Stimulated activated CD4-positive, alpha-beta T cell treated with anti-CD3 and anti-CD28 coated beads, Interleukin-12 subunit alpha, Interleukin-12 subunit beta, amount 100 ng/mL, for 4 hours (primary cell): ENCODE measurements around the gene NUBP2.

Experiments
- DNase-seq: peaks from one replicate; pipeline ENCODE4 v3.0.0-alpha.2; 2020

NUBP2 gene

DNA sequence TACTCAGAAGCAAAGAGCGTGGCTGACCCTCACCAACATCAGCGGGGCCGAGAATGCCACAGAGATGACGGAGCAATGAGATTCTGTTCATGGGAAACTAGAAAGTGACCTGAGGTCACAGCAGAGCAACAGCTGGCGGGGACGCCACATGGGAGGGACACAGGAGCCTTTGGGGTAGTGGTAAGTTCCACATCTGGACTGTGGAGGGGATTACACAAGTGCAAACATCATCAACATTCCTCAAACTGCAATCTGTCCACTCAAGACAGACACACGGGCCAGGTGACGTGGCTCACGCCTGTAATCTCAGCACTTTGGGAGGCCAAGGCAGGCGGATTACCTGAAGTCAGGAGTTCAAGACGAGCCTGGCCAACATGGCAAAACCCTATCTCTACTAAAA lies 32.7 kb downstream of the NUBP2 start:
- no peak for DNase-seq

DNA sequence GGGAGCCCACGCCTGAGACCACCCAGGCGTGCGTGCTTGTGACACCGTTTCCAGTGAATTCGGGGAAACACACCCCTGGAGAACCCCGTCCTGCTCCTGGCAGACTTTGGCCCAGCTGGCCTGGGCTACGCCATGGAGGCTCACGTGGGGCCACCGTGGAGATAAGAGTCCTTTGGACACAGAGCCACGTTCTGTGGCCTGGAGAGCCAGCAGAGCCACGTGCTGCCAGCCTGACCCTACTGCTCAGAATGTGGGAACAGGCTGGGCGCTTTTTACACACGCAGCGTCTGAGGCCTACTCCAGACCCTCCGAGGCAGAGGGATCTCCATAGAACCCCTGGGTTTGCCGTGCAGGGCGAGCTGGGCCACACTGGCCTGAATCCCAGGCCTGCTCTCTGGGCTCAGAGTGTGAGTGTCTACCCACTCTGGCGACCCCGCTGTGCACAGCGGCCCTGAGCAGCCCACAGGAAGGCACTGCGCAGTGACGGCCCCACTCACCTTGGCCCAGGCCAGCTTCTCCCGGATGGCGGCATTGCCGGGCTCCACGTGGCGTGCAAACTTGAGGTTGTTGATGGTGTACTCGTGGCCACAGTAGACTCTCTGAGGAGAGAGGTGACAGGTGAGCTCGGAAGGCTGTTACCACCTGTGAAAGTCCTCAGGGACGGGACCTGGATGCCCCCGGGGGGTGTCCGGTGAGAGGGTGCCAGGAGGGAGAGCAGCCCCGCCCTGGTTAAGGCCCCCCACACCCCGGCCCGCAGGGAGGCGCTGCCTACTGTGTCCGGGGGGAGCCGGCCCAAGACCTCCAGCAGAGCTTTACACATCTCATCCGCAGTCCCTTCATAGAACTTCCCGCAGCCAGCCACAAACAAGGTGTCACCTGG lies 33.9 kb downstream of the NUBP2 start:
- no peak for DNase-seq

GRCh38 chr16:1817276-1817589 lies 34.5 kb downstream of the NUBP2 start:
- no peak for DNase-seq

DNA sequence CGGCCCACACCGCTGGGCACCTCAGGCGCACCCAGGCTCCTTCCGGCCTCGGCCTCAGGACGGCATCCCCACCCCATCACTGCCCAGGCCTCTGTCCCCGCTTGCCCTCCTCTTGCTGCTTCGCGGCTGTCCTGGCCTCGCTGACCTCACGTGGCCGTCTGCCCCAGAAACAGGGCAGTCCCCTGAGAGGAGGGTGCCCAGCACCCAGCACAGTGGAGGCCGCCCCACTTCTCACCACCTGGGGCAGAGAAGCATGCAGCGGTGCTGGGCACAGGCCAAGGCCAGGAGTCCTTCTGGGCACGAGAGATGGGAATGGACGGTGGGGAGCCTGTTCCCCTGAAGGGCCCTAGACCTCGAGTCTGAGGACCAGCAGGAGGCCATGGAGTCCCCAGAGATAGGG lies 35.0 kb downstream of the NUBP2 start:
- DNase-seq = no peak

GRCh38 chr16:1818204-1818872 lies 35.6 kb downstream of the NUBP2 start:
- DNase-seq = no peak

- no peak for DNase-seq
Measured at GRCh38 chr16:1818873-1819525, 36.2 kb downstream of the NUBP2 start.

DNA sequence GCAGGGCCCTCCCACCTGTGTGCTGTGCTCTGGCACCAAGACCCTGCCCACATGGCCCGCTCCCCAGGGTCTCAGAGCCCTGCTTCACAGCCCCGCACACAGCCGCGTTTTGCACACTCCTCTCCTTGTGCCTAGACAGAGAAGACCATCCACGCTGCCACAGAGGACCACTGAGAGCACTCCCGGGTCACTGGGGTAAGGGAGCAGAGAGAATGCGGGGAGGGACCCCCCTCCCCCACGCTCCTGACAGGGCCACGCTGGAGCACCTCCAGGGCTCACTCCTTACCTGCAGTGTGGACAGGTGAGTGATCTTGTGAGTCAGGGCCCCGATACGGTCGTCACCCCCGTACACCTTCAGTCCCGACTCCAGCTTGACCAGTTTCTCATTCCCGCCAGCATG lies 36.9 kb downstream of the NUBP2 start:
- no peak for DNase-seq

DNA sequence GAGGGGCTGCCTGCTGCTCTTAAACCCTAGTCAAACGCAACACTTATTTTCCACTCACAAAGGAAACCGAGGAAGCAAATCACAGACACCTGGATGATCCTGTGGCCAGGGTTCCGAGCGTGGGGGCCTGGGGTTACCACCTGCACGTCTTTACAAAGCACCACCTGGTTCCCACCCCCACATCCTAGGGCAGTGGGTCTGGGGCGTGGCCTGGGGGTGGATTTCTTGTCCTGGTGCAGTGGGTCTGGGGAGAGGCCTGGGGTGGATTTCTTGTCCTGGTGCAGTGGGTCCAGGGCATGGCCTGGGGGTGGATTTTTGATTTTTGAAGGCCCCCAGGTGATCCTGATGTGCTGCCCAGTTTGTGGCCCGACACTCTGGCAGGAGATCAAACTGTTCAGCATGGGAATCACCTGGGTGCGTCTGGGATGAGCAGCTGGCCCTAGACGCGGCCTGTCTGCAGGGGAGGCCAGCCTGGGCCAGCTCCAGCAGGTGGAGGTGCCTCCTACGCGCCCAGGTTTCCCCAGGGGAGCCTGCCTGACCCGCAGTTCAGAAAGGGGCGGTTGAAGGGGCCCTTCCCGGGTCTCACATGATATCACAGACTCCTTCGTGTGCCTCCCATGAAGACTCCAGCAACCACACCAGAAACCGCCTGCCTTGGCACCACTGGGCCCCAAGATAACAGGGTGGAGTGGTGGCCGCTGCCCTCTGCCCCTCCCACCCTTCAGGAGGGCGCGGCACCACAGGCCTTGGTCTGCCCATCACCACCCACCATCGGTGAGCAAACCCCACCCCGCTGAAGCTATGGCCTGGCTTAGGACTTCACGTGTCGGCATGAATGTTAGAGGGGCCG lies 37.6 kb downstream of the NUBP2 start:
- DNase-seq = no peak

GRCh38 chr16:1820946-1821290 lies 38.2 kb downstream of the NUBP2 start:
- DNase-seq = no peak

- no peak for DNase-seq
Measured at GRCh38 chr16:1821861-1822611, 39.3 kb downstream of the NUBP2 start.

GRCh38 chr16:1822801-1823200 lies 40.0 kb downstream of the NUBP2 start:
- no peak for DNase-seq

GRCh38 chr16:1823821-1824220 lies 41.1 kb downstream of the NUBP2 start:
- no peak for DNase-seq

- DNase-seq = no peak
Measured at GRCh38 chr16:1825381-1825863, 42.7 kb downstream of the NUBP2 start.

- DNase-seq = peak; percentile 67
Measured at GRCh38 chr16:1825864-1826690, 43.3 kb downstream of the NUBP2 start.

DNA sequence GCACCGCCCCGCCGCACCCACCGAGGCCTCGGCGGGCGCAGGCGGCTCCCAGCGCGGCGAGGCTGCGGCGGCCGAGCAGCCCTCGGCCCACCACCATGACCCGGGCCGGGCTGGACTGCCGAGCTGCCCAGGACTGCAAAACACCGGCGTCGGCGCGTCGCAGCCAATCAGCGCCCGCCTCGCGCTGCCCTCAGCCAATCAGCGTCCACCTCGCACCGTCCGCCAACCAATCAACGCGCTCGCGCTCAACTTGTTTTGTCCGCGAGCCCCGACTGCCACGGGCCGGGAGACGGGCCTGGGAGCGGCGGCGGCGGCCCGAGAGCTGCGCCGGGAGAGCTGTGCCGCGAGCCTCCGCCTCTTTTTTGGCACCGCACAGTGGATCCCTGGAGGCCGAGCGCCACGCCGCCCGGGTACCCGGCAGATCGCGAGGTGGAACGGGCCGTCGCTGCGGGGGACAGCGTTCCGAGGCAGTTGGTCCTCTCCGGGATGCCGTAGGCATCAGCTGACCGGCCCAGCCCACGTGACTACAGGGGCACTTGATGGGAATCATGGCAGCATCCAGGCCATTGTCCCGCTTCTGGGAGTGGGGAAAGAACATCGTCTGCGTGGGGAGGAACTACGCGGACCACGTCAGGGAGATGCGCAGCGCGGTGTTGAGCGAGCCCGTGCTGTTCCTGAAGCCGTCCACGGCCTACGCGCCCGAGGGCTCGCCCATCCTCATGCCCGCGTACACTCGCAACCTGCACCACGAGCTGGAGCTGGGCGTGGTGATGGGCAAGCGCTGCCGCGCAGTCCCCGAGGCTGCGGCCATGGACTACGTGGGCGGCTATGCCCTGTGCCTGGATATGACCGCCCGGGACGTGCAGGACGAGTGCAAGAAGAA lies 44.2 kb downstream of the NUBP2 start, which contains the start of the genes FAHD1 and HAGH:
TSS of gene FAHD1 (plus strand) at position 516 of the 883 bp plus-strand sequence. CDS start at position 549, 33 bp downstream.
TSS of gene HAGH (minus strand) at position 135 of the 883 bp plus-strand sequence. CDS start at position 97, 38 bp downstream.
- peak; percentile 86 for DNase-seq

DNA sequence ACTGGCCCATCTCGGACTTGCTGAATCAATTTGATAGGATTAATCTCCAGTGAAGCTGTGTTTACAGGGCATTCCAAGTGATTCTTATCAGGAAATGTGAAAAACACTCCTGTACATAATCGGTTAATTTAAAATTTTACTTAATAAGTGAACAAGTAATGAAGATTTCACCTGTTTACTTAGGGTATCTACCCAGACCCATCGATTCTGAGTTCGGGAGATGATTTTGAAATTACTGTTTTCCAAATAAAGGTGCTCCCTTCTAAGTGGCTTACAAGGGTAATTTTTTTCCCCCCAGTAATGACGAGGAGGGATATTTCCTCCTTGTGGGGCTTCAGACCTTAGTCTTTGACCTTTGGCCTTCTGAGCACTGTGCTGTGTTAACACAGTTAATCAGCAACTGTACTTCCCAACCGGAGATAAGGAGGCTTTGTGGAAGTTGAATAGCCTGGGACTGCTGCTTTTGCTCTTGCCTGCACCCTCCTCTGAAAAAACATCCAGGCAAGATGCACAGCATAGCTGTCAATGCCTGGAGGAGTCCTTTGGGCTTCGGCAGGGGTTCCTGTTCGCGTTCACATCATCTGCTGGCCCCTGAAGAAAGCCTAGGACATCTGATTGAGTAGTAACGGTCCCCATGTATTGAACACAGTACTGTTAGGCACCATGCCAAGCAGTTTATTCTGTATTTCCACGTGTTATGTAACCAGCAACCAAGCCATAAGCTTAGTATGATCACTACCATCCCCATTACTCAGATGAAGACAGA lies 46.1 kb downstream of the NUBP2 start:
- DNase-seq = no peak

DNA sequence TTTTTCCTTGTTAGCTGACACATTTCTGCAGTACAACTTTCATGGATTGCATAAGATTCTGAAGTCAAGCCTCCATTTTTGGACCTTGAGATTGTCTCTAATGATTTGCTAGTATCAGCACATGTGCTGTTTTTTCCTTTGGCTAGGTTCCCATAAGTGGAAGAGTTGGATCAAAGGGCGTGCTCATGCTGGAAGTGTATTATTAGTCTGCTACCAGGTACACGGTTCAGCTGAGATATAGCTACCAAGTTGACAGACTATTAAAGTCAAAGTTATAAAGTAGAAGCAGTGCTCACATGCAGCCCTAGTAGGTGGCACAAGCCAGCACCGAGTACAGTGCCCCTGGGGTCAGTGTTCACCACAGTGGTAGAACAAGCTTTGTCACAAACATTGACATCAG lies 47.5 kb downstream of the NUBP2 start:
- no peak for DNase-seq

GRCh38 chr16:1831186-1832075 lies 48.7 kb downstream of the NUBP2 start:
- no peak for DNase-seq
